ENCODE results near the gene ADAMTS2.

GRCh38 chr5:179303451-179304200, 41.6 kb downstream of the ADAMTS2 start:
- TF ChIP-seq CTCF (IDR thresholded peaks at IDR 0.05), result no peak
- TF ChIP-seq POLR2A (IDR thresholded peaks at IDR 0.05), result no peak
